ENCODE results near the gene DSTYK. TPM values are rescaled to one million over a fixed set of nuclear protein-coding genes. Genes with fewer than 3 reads are reported as not detected.
"Not testable (repeated sequence)": the region's sequence is repeated elsewhere in the genome, so short reads cannot be mapped to it uniquely, and the experiment has no call there.

DSTYK gene
- total and polyA plus RNA-seq, 7 donors, result 1.6 to 13.3 (median 9.1) TPM

GRCh38 chr1:205187420-205187819, 24.1 kb downstream of the DSTYK start:
- H3K4me3 ChIP-seq, result no peak overlapping the region
- intact Hi-C loops (cut with DNase I), result no loop called here
- H3K4me1 ChIP-seq, result peaks cover 0 to 41% (median 33%) of the 10 kb centered on the region in 4 donors
- 96 to 97% methylated on average over 10 of the region's 10 CpGs for WGBS, 2 donors
- H3K27ac ChIP-seq, result no peak overlapping the region
- TF ChIP-seq CTCF (IDR thresholded peaks at IDR 0.05) (no peak), POLR2A (IDR thresholded peaks at IDR 0.05) (no peak)
- DNase-seq, result no peak
- H3K36me3 ChIP-seq, result peaks cover 0 to 4% (median 0%) of the 10 kb centered on the region in 4 donors
- no peaks in the 10 kb centered on the region for H3K27me3 ChIP-seq
- H3K9me3 ChIP-seq, result no peaks in the 10 kb centered on the region

- Histone ChIP-seq H3K27ac (no peak overlapping the region), H3K4me1 (peaks cover 0 to 33% (median 27%) of the 10 kb centered on the region in 4 donors), H3K9me3 (no peaks in the 10 kb centered on the region), H3K27me3 (no peaks in the 10 kb centered on the region), H3K36me3 (peaks cover 0 to 4% (median 0%) of the 10 kb centered on the region in 4 donors), H3K4me3 (no peak overlapping the region)
- DNase-seq, result no peak
- intact Hi-C loops (cut with DNase I), result no loop called here
- TF ChIP-seq EP300 (IDR thresholded peaks at IDR 0.05), result no peak
- TF ChIP-seq POLR2AphosphoS5 (IDR thresholded peaks at IDR 0.05), result no peak
Measured at GRCh38 chr1:205186191-205186590, 25.3 kb downstream of the DSTYK start.

GRCh38 chr1:205183676-205184335, 27.7 kb downstream of the DSTYK start:
- no peak for DNase-seq
- Histone ChIP-seq H3K4me3 (no peak overlapping the region), H3K27ac (peak overlapping the region; percentile 17 to 70 (median 45)), H3K36me3 (peaks cover 0 to 4% (median 0%) of the 10 kb centered on the region in 4 donors), H3K9me3 (no peaks in the 10 kb centered on the region), H3K4me1 (peaks cover 0 to 23% (median 17%) of the 10 kb centered on the region in 4 donors), H3K27me3 (no peaks in the 10 kb centered on the region)
- WGBS, 2 donors, result 48 to 69% methylated on average over 4 of the region's 4 CpGs
- TF ChIP-seq CTCF (IDR thresholded peaks at IDR 0.05), result no peak
- TF ChIP-seq EP300 (IDR thresholded peaks at IDR 0.05), result no peak
- TF ChIP-seq POLR2A (IDR thresholded peaks at IDR 0.05), result no peak
- TF ChIP-seq POLR2AphosphoS5 (IDR thresholded peaks at IDR 0.05), result no peak
- intact Hi-C loops (cut with DNase I), result no loop called here

GRCh38 chr1:205182930-205183329, 28.6 kb downstream of the DSTYK start:
- no peak for TF ChIP-seq POLR2A (IDR thresholded peaks at IDR 0.05)
- TF ChIP-seq EP300 (IDR thresholded peaks at IDR 0.05), result no peak
- no peak for TF ChIP-seq POLR2AphosphoS5 (IDR thresholded peaks at IDR 0.05)
- Histone ChIP-seq H3K9me3 (no peaks in the 10 kb centered on the region), H3K27me3 (no peaks in the 10 kb centered on the region), H3K27ac (peak overlapping the region in 3 of 4 donors; percentile 17 to 70 (median 67)), H3K4me3 (no peak overlapping the region), H3K4me1 (peaks cover 0 to 23% (median 17%) of the 10 kb centered on the region in 4 donors), H3K36me3 (peaks cover 0 to 4% (median 0%) of the 10 kb centered on the region in 4 donors)
- DNase-seq, result no peak
- intact Hi-C loops (cut with DNase I), result no loop called here
- 88 to 94% methylated on average over 2 of the region's 2 CpGs for WGBS, 2 donors

GRCh38 chr1:205180331-205180730, 31.2 kb downstream of the DSTYK start:
- H3K9me3 ChIP-seq; H3K36me3 ChIP-seq; H3K27ac ChIP-seq; intact Hi-C loops (cut with DNase I); DNase-seq; H3K27me3 ChIP-seq; H3K4me3 ChIP-seq: not testable (repeated sequence)
- WGBS, 2 donors, result 76 to 88% methylated on average over 7 of the region's 7 CpGs
- H3K4me1 ChIP-seq, result peaks cover 0 to 36% (median 26%) of the 10 kb centered on the region in 4 donors

- no peaks in the 10 kb centered on the region for H3K27me3 ChIP-seq
- intact Hi-C loops (cut with DNase I), result no loop called here
- H3K36me3 ChIP-seq, result no peaks in the 10 kb centered on the region
- H3K9me3 ChIP-seq, result no peaks in the 10 kb centered on the region
- H3K4me1 ChIP-seq, result peaks cover 0 to 41% (median 31%) of the 10 kb centered on the region in 4 donors
- no peak overlapping the region for H3K27ac ChIP-seq
- TF ChIP-seq POLR2A (IDR thresholded peaks at IDR 0.05) (no peak), POLR2AphosphoS5 (IDR thresholded peaks at IDR 0.05) (no peak), EP300 (IDR thresholded peaks at IDR 0.05) (no peak), CTCF (IDR thresholded peaks at IDR 0.05) (no peak)
- no peak overlapping the region for H3K4me3 ChIP-seq
- 83 to 86% methylated on average over 2 of the region's 2 CpGs for WGBS, 2 donors
- no peak for DNase-seq
Measured at GRCh38 chr1:205179842-205180241, 31.7 kb downstream of the DSTYK start.
